NCI-H524 (cell line): ENCODE data around the gene NCAPD3.
"Not testable (repeated sequence)": the region's sequence is repeated elsewhere in the genome, so short reads cannot be mapped to it uniquely, and the experiment has no call there.

Source experiments
- DNase-seq, 2 experiments: peaks; one replicate each; lab custom pipeline; 2025; lab: John Stamatoyannopoulos, UW

NCAPD3 gene, protein sequence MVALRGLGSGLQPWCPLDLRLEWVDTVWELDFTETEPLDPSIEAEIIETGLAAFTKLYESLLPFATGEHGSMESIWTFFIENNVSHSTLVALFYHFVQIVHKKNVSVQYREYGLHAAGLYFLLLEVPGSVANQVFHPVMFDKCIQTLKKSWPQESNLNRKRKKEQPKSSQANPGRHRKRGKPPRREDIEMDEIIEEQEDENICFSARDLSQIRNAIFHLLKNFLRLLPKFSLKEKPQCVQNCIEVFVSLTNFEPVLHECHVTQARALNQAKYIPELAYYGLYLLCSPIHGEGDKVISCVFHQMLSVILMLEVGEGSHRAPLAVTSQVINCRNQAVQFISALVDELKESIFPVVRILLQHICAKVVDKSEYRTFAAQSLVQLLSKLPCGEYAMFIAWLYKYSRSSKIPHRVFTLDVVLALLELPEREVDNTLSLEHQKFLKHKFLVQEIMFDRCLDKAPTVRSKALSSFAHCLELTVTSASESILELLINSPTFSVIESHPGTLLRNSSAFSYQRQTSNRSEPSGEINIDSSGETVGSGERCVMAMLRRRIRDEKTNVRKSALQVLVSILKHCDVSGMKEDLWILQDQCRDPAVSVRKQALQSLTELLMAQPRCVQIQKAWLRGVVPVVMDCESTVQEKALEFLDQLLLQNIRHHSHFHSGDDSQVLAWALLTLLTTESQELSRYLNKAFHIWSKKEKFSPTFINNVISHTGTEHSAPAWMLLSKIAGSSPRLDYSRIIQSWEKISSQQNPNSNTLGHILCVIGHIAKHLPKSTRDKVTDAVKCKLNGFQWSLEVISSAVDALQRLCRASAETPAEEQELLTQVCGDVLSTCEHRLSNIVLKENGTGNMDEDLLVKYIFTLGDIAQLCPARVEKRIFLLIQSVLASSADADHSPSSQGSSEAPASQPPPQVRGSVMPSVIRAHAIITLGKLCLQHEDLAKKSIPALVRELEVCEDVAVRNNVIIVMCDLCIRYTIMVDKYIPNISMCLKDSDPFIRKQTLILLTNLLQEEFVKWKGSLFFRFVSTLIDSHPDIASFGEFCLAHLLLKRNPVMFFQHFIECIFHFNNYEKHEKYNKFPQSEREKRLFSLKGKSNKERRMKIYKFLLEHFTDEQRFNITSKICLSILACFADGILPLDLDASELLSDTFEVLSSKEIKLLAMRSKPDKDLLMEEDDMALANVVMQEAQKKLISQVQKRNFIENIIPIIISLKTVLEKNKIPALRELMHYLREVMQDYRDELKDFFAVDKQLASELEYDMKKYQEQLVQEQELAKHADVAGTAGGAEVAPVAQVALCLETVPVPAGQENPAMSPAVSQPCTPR (N-terminal part only)

DNA sequence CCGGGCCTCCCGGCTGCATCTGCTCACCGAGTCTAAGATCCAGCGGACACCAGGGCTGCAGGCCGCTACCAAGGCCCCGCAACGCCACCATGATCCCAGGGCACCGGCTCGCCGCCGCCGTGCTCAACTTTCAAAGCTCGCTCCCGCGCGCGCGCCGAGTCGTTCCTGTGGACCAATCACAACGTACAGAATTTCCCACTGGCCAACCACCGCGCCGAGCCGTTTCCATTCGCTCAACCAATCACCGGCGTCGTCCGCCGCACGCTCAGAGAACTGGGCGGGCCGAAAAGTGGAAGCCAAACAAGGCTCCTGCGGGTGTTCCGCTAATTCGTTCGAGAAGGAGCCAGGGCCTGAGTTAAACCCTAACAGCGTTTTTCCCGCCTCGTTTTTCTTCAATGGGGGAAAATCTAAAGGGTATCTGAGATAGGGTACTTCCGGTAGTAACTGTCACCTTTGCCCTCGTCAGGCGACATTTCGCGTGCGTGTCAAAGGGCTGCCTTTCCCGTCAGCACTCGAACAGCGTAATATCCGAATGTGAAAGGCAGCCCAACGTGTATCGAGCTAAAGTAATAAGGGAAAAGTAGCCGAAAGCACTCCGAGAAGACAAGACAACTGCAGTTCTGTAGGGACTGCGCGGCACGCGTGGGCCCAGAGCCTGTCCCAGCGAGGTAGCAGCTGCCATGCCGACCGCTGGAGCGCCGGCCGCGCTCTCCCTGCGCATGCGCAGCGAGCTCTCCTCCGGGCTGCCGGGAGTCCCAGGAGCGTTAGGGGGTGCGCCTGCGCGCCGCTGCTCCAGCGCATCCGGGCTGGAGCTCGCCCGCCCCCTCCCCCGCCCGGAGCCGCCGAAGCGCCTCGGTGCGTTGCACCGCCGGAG, at the start of gene NCAPD3, which contains the start of gene VPS26B:
NCAPD3 (minus strand) TSS at position 132 of the 874 bp plus-strand sequence; CDS start at position 91, 41 bp downstream.
VPS26B (plus strand) TSS at position 836 of the 874 bp plus-strand sequence. CDS start 452 bp downstream, outside the sequence.
- DNase-seq, result peak; percentile 93 to 95

DNA sequence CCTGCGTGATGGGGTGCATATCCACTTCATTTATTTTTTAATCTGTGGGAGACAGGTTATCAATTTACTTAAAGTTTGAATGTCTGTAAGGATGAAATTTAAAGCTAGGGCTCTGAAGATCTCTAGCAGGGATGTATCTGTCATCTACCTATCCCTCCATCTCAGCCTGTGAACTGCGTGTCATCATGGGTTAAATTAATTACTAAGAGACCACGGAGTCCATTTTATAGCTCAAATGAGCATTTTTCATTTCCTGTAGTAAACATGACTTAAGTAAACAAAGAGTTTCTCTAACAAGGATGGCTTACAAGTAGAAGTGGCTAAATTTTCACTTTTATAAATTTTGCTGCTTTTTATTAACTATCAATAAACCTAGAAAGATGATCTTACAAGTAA, 49.5 kb upstream of the NCAPD3 start:
- no peak for DNase-seq

GRCh38 chr11:134272381-134273316, 48.9 kb upstream of the NCAPD3 start:
- DNase-seq, result peak; percentile 16 to 35

DNA sequence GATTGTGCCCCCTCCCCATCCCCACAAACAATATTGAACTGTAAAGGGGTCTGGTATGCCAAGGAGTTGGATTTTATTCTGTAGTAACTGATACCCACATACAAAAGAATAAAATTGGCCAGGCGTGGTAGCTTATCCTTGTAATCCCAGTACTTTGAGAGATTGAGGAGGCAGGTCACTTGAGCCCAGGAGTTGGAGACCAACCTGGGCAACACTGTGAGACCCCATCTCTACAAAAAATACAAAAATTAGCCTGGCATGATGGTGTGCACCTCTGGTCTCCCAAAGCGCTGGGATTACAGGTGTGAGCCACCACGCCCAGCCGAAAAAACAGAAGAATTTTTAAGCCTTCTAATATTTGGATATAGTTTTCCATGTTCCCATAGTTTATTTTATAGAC, 48.2 kb upstream of the NCAPD3 start:
- DNase-seq, result no peak

GRCh38 chr11:134270250-134270714, 46.5 kb upstream of the NCAPD3 start:
- DNase-seq, result peak in 1 of 2 experiments; percentile 64

DNA sequence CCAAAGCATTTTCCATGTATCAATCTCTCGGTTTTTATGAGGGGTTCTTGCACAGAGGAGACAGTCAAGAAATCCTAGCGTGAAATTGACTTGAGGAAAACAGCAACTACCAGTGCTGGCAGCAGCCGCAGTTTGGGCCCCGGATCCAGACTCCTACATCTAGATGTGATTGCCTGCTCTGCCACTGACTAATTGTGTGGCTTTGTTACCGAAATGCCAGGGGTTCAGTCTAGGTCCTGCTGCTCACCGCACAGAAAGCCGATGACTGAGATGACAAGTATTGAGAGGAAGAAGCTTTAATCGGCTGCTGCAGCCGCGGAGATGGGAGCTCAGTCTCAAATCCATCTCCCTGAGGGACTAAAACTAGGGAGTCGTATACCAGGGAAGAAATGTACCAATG, 44.2 kb upstream of the NCAPD3 start:
- no peak for DNase-seq

DNA sequence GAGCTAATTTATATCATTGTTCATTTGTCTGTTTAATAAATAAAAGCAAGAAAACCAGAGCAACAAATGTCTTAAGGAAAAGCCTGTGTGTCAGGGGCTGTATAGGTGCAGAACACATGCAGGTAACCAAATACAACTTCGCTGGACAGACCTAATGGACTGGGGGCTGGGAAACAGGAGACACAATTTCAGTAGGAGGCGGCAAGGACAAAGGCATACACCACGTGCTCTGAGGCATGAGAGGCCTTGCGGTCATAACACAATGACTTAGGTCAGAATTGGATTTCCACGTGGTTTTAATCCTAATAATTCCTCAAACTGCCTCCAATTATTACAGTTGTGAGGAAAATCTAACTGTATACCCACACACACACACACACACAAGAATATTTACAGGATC, 43.7 kb upstream of the NCAPD3 start:
- DNase-seq, result no peak

DNA sequence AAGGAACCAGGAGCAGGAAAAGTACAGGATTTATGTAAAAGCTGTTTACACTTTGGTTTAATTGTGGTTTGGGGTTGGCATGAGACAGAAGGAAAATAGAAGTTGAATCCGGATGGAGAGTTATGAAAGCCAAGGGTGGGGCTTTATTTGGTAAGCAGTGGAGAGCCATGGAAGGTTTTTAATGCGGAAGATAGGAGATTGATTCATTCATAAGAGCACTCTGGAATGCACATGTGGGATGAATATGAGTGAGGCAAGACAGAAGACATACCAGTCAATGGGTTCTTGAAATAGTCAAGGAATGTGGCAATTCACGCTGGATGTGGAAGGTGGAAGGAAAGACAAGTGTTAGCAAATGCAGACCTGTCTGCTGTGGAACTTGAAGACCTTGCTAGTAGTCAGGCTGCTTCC, 43.1 kb upstream of the NCAPD3 start:
- no peak for DNase-seq

- no peak for DNase-seq
Measured at GRCh38 chr11:134266440-134266839, 42.7 kb upstream of the NCAPD3 start.

GRCh38 chr11:134264966-134265764, 41.4 kb upstream of the NCAPD3 start:
- DNase-seq, result no peak

- peak; percentile 6 to 47 for DNase-seq
Measured at GRCh38 chr11:134261626-134262488, 38.1 kb upstream of the NCAPD3 start.

DNA sequence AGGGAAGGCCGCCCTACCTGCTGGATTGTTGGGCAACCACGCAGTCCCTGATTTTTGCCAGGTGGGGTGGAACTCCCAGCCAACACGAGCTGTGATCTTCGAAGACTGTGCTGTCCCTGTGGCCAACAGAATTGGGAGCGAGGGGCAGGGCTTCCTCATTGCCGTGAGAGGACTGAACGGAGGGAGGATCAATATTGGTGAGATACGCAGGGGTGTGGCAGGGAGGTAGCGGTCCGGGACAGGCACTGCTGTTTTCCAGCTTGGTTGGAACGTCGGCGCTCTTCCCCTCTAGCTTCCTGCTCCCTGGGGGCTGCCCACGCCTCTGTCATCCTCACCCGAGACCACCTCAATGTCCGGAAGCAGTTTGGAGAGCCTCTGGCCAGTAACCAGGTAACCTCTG, 37.2 kb upstream of the NCAPD3 start:
- DNase-seq, result no peak

- no peak for DNase-seq
Measured at GRCh38 chr11:134260503-134260902, 36.7 kb upstream of the NCAPD3 start.

- DNase-seq, result no peak
Measured at GRCh38 chr11:134258577-134258976, 34.8 kb upstream of the NCAPD3 start.

GRCh38 chr11:134257101-134257500, 33.3 kb upstream of the NCAPD3 start:
- no peak for DNase-seq

- not testable (repeated sequence) for DNase-seq
Measured at GRCh38 chr11:134255184-134255561, 31.4 kb upstream of the NCAPD3 start.

- DNase-seq, result no peak
Measured at GRCh38 chr11:134254433-134255183, 30.8 kb upstream of the NCAPD3 start.
